T-helper 2 cell treated with Interferon-gamma antibody and Interleukin-4, amounts not matched to agents 100 ng/mL and 5 ng/mL, for 36 hours (primary cell): ENCODE data around the gene DOK7. TPM values are rescaled to one million over a fixed set of nuclear protein-coding genes. Genes with fewer than 3 reads are reported as not detected.

Experiments used
- intact Hi-C: fragments of 100-400 bp; cut with micrococcal nuclease; formaldehyde crosslinking; loops from one replicate; pipeline ENCODE4 v1.15.1; 2023
- total RNA-seq: library from RNA; stranded (reverse); gene quantifications from 2 replicates; pipeline ENCODE4 v1.2.3, GENCODE V29; 2022

Gene DOK7
- total RNA-seq, 1 donor from 2014 or later: not detected

DNA sequence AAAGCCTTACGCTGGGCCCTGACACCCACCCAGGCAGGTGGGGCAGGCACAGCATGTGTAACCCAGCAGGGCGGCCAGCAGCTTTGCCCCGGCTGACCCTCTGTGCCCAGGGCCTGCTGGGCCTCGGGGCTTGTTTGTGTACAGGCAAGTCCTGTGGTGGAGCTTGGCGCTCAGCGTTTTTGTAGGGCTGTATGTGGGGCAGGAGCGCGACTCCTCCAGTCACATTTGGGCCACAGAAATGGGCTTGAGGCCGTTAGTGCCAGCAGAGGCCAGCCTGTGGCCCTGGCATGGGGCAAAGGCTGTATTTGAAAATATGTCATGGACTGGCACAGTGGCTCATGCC is 36.0 kb upstream of the DOK7 start:
- intact Hi-C loops: no loop called here

DNA sequence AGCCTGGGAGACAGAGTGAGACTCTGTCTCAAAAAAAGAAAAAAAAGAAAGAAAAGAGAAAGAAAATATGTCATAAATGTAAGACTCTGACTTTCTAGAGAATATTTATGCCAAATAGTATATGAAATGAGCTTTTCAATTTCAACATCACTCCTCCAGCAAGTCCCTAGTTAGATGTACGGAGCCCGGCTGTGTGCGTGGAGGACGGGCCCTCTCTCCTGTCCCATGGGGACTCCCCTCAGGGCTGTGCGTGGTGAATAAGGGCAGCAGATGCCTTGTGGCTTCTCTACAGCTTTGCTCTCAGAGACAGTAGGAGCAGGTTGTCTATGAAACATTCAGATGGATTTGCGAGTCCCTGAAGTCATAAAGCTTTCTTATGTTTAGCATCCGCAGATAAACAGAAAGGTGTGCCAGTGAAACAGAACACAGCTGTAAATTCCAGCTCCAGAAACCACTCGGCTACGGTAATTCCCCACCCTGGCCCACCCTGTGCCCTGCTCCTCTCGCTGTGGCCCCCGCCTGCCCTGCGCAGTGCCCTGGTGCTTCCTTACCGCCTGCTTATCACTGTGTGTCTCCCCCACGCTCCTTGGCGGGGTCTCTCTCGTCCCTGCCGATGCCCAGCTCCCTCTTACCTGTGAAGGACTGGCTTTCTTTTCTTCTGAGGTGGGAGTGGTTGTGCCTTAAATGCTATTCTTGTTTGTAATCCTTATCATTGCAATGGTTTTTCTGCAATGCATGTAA is 35.2 kb upstream of the DOK7 start:
- intact Hi-C loops: no loop called here

DNA sequence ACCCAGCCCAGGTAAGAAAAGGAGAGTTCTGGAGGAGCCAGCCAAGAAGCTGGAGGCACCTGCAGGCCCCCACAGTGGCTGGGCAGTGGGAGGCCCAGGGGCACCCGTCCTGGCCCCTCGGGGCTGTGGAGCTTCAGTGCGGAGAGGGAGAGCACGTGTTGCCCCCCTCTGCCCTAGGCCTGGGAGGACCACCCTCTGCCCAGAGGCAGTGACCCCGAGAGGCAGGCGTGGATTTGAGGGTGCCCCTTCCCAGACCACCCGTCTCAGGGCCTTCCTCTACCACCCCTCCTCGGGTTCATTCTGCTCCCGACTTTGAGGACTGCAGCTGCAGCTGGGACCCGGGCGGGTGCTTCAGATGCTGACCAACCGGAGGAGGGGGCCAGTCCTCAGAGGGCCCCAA is 33.5 kb upstream of the DOK7 start:
- intact Hi-C loops: no loop called here

DNA sequence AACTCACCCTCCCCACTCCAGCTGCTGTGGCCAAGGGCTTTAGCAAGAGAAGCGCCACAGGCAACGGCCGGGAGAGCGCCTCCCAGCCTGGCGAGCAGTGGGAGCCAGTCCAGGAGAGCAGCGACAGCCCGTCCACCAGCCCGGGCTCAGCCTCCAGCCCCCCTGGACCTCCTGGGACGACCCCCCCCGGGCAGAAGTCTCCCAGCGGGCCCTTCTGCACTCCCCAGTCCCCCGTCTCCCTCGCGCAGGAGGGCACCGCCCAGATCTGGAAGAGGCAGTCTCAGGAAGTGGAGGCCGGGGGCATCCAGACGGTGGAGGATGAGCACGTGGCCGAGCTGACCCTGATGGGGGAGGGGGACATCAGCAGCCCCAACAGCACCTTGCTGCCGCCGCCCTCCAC is 32.6 kb upstream of the DOK7 start:
- intact Hi-C loops: no loop called here

DNA sequence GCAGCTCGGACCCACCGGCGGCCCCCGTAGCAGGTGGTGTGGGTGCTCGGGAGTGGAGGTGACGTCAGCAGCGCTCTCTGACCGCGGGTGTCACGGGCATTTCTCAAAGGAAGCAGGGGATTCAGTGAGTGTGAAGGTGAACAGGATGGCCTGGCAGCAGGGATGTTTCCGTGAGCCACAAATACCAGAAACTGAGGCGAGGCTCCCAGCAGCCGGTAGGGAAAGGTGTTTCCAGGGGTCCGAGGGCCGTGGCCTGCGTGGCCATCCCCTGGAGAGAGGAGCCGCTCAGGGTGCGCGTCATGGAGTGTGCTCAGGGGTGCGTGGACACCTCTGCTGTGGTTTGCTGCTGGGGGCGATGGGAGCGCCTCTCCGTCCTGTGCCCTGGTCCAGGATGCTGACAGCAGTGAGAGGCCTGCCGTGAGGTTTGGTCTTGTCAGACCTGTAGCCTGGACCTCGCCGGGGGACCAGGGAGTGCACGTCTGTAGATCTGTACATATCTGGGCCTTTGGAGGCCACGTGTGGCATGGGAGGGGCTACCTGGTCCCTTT is 31.6 kb upstream of the DOK7 start:
- intact Hi-C loops: no loop called here

DNA sequence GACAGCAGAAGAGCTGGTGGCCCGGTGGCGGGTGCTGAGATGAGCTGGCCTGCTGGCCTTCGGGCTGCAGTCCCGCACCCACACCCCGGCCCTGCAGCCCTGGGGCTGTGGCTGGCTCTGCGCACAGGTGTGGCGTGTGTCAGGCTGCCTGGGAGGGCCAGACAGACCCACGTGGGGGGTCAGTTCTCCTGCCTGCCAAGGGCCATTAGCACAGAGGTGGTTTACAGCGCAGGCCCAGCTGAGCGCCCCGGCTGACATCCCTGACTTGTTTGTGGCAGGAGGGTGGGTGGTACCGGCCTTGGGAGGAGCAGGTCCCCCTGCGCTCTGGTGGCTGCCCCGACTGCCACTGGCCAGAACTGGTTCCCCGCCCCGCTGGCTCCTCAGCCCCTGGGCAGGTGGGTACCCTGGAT is 30.7 kb upstream of the DOK7 start:
- intact Hi-C loops: no loop called here

DNA sequence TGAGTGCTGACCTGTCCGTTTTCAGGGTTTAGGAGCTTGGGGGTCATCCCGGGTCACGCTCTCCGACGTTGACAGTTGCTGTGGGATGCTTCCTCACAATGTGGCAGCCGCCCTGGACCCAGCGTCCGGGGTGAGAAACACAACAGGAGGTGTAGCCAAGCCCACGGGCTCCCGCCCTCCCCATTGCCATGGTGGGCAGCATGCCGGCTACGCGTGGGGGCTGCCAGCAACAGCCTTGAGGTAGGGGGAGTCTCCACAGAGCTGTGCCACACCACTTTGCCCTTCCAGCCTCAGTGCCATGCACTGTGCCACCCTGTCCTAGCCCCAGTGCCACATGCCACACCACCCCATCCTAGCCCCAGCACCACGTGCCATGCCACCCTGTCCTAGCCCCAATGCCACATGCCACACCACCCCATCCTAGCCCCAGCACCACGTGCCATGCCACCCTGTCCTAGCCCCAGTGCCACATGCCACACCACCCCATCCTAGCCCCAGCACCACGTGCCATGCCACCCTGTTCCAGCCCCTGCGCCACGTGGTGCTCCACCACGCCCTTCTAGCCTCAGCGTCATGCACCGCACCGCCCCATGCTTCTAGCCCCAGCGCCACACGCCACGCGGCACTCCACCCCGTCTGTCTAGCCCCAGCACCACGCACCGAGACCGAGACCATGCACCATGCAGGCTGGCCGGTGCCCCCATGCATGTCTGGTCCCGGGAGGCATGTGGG is 29.8 kb upstream of the DOK7 start:
- intact Hi-C loops: no loop called here

DNA sequence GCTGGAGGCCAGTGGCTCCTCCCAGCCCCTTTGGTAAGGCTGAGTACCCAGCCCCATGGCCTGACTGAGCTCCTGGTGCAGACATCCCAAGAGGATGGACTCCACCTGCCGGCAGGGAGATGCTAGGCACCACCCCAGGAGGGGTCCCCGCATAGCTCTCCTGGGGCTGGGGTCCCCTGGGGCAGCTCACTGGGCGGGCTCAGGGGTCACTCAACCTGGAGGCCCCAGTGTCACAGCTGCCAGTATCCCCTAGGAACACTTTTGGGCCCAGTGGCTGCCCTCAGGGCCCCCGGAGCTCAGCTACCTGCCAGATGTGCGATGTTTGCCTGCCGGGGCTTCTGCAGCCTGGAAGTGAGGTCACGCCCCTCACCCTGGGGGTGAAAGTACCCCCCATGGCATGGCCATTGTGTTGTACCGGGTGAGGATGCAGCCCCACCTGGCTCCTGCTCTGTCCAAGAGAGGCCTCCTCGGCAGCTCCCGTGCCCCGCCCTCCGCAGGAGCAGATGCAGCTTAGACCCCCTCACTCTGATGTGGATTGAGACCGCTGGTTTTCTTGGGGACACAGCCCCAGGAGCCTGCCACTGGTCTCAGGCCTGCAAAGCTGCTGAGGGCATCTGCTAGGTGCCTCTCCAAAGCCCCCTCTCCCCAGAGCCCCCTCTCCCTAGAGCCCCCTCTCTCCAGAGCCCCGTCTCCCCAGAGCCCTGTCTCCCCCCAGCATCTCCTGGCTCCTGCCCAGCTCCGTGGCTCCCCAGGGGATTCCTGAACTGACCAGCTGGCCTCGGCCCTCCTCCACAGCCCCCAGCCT is 28.0 kb upstream of the DOK7 start:
- intact Hi-C loops: no loop called here

DNA sequence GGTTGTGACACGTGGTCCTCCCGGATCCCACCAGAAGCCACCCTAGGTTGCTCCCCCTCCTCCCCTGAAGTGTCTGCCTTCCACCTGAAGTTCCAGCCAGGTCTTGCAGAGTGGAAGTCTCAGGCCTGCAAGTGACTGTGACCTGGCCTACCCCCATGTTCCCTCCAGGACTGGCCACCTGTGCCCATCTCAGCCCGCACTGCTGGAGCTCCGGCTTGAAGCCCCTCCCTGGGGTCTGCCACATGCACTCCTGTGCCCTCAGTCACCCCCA is 27.5 kb upstream of the DOK7 start:
- intact Hi-C loops: no loop called here

DNA sequence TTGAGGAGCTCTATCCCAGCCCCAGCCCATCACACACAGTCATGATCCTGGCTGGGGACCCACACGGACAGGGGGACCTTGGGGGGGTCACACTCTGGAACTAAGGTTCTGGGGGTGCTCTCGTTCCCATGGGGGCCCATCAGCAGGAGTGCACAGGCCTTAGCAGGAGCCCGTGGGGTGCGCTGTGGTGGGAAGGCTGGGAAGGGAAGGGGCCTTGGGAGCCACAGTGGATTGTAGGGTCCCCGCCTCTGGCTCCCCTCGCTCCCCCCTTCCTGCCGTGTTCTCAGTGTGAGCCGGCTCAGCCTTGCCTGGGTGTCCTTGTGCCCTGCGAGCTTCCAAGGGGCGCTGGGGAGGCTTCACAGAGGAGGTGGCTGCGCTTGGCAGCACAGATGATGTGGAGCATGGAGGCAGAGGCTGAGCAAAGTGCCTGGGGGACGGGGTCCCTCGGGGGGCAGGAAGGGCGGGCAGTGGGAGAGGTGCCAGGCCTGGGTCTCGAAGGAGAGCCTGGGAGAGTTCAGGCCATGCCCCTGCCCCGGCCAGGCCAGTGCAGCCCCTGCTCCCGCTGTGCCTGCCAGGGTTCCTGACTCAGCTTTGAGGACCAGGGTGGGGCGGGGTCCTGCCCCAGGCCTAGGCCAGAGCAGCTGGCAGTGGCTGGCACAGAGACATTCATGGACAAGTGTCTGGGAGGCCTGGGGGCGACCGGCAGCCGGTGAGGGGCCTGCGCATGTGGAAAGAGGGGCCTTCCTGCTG is 26.9 kb upstream of the DOK7 start:
- intact Hi-C loops: no loop called here

DNA sequence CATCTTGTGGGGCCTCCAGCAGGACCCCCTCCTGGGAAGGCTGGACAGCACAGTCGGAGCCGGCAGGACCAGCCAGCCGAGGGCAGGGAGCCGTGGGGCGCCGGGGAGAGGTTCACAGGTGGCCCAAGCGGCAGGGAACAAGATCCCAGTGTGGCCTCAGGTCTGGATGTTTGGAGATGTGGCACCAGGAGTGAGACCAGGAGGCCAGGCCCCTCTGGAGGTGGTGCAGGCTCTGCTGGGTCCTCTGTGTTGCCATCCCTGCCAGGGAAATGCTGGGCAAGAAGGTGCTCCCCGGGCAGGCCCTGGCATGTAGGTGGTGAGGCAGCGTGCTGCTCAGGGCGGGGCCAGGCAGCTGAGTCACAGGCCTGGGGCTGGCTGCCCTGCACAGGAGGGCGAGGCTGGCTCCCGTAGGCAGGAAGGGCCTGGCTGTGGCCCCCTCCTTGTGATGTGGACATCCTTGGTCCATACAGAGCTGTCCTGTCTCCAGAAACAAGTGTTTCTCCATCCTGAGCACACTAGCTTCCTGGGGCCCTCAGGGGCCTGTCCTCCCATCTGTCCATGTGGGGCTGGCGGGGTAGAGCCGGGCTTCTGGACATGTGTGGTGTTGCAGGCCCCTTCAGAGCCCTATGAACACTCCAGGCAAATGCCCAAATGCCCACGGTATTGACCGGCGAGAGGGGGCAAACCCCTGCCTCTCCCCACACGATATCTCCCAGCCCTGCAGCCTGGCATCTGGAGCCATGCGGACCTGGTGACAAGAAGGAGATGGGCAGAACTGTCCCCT is 26.1 kb upstream of the DOK7 start:
- intact Hi-C loops: no loop called here

DNA sequence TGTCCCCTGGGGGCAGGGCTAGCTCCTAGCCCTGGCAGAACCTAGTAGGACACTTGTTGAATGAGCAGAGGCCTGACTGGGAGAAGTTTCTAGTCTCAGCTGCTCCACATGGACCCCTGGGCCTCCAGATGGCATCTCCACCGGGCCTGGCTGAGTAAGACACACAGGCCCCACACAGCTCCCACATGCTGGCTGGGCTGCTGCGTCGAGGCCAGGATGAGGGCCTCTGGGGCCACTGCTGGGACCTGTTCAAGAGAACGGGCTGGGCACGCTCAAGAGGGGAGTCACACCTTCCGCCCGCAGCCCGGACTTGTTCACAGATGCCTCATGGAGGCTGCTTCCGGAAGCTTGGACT is 25.5 kb upstream of the DOK7 start:
- intact Hi-C loops: no loop called here

DNA sequence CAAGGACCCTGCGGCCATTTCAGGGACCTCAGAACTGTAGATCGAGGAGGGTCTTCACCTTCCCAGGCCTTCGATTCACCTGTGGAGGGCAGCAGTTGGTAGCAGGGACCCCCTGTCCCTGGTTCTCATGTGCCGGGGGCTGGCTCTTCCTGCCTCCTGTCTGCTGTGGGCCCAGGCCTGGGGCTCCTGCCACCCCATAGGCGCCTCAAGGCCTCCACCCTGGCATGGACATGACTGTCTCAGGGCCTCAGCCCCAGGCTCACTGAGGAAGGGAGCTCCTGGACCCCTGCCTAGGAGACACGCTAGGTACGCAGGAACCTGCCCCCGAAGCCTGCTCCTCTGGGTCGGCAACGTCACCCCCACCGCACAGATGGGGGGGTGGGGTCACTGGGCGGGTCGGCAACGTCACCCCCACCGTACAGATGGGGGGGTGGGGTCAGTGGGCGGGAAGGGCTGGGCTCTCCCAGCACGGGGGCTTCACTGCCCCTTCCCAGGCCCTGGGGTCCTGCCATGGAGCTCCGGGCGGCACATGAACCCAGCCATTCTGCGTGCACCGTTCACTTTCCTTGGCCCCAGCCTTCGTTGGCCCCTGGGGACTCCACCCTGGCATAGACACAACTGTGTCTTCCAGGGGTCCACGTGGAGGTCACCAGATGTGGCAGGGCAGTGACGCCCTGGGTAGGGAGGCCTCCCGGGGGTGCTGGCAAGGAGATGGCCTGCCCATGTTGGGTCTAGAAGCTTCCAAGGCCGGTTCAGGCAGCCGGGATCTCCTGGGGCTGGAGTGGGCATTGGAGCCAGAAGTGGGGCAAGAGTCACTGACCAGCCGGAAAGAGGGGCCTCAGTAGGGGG is 24.9 kb upstream of the DOK7 start:
- intact Hi-C loops: no loop called here

DNA sequence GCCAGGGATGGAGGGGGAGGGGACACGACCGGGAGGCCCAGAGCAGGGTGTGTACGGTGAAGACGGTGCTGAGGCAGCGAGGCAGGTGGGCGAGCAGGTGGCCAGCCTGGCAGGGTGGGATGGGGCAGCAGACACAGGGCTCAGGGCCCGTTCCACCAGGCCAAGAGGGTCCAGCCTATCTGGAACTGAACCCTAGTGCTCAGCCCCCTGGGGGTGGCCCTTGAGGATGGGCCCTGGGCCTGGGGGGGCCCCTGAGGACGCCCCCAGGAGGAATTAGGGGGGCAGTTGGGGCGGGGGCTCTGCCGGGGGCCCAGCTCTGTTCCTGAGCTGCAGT is 24.3 kb upstream of the DOK7 start:
- intact Hi-C loops: no loop called here

DNA sequence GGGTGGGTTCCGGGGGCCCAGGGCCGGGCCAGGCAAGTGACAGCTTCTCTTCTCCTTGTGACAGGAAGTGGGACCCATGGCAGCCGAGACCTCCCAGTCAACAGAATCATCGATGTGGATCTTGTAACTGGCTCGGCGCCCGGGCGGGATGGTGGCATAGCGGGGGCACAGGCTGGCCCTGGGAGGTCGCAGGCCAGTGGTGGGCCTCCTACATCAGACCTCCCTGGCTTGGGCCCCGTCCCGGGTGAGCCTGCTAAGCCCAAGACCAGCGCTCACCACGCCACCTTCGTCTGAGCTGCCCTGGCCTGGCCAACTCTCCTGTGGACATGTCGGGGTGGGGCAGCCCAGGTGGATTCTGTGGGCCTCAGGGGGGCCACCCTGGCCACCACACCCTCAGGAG is 23.7 kb upstream of the DOK7 start:
- intact Hi-C loops: no loop called here

DNA sequence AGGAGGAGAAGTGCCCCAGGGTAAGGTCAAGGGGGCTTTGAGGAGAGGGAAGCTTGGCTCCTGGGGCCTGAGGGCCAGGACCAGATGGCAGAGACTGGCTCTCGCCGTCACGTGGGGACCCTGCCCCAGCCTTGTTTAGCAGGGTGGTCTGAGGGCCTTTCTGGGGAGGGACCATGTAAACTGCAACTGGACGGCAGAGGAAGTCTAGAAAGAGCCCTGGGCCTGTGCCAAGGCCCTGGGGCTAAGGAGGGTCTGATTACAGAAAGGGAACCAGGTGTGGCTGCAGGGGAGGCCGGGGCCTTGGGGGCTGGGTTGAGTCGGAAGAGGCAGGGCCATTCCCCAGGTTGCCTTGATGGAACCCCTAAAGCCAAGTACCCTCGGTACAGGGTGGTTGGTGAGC is 23.1 kb upstream of the DOK7 start:
- intact Hi-C loops: no loop called here

DNA sequence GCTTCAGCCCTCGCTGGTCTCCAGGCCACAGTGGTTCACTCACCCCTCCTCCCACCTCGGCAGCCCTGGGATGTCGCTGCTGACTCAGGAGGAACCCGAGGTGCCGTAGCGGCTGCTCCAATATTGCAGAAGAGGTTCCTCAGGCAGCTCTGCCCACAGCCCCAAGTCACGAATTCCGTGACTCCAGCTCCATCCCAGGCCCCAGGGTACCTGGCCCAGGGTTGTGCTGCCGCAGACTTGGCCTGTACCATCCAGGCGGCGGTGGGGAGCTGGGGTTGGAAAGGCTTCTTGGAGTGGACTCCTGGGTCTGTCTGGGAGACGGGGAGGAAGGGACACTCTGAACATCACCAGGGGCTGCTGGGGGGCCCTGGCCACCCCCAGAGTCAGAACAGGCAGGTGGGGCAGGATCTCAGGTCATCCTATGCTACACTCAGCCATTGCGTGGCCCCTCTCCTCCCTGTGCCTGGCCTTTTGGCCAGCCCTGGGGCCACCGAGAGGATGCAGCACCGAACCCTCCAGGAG is 22.1 kb upstream of the DOK7 start:
- intact Hi-C loops: no loop called here

DNA sequence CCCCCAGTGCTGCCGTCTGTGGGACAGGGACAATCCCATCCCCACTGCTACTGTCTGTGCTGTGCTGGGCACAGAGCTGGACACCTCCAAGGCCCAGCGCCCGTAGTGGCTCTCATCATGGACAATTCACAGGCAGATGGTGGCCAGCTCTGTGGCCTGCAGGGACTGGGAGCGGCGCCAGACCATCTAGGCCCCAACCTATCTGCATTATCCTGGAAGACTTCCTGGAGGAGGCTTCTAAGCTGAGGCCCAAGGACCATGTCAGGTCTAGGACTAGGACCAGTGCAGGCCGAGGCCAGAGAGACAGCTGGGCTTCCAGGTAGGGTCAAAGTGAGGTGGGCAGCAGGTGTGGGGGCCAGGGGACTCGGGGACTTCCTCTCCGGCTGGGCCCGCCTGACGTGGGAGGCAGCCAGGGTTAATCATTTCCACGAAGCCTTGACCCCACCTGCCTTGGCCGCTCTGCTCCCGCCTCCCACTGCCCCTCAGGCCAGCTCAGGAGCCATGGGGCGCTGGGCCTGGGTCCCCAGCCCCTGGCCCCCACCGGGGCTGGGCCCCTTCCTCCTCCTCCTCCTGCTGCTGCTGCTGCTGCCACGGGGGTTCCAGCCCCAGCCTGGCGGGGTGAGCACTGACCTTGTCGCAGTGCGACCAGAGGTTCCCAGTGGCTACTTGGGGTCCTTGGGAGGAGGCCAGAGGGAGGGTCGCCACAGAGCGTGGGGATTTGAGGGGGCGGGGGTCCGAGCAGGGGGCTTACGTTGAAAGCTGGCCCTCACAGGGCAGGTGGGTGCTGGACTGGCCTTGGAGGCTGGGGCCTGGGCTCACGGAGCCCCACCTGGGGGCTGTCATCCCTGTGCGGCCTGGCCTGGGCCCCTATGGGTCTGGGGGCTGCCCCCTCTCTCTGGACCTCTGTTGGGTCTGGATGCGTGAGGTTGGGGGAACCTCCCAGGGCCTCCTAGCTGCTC is 21.3 kb upstream of the DOK7 start, which contains the start of gene HGFAC:
Gene HGFAC (plus strand): TSS at position 468 of the 959 bp plus-strand sequence. CDS start 34 bp downstream, at position 502.
- intact Hi-C loops: no loop called here
